ENCODE measurements around the gene ALX1.
"Not testable (repeated sequence)": the region's sequence is repeated elsewhere in the genome, so short reads cannot be mapped to it uniquely, and the experiment has no call there.

The ALX1 gene

DNA sequence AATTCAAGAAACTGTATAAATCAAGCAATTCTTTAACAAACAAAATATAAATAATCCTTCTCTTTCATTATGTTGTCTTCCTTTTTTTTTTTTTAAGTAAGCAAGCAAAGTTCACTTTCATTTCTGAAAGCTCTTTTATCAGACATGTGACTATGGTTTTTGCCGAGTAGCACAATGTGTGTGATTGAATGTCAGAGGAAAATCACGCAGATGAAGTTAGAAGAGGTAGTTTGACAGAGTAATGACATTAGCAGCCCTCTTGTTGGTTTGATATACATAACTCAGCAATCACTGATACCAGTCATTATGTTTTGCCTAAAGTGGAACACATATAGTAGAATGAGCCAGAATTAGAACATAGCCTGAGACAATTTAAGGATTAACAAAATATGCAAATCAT, 19.0 kb downstream of the ALX1 start:
- FAIRE-seq (no peak), DNase-seq (ENCODE audit: low spot score) (no peak)

DNA sequence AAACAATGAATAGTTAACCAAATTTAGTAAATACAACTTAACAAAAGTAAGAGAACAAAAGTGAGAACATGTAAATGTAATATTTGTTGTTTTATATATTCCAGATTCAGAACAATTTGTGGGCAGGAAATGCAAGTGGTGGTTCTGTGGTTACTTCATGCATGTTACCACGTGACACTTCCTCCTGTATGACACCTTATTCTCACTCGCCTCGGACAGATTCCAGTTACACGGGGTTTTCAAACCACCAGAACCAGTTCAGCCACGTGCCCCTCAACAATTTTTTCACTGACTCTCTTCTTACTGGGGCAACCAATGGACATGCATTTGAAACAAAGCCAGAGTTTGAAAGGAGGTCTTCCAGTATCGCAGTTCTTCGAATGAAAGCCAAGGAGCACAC, 21.0 kb downstream of the ALX1 start:
- FAIRE-seq, result no peak
- no peak for DNase-seq (ENCODE audit: low spot score)

DNA sequence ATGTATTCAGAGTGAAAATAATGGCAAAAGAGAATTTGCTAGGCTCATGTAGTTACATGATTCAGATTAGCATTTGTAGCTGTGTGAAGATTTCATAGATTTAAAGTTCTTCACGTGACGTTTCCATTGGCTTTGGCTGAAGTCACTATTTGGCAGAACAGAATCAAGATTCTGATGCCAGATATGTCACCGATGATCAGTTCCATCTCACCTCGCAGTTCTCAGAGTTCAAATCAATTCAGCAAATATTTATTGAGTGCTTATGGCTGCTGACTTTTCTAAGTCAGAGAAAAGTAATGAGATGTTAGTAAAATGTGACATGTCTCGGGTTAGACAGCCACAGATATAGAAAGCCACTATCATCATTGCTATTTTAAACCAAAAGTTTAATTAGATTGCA, 28.4 kb downstream of the ALX1 start:
- no peak for DNase-seq (ENCODE audit: low spot score)
- FAIRE-seq, result no peak

DNA sequence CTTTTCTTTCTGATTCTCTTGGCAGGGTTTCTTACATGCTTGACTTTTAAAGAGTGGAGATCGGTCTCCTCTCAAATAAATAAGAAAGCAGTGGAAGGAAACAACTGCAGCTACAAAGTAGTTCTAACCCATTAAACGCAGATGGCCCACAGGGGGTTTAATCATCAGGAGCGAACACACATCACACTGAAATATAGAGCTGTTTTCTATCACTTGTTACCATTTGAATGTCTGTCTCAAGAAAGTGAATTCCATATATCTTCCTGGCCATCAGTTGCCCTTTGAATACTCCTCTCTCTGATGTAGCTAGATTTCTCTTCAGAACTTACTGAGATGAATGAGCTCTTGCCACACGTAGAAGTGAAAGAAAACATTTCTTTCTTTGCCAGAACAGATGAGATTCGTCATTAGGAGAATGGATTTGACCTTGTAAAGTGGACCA, 29.1 kb downstream of the ALX1 start:
- FAIRE-seq (no peak), DNase-seq (ENCODE audit: low spot score) (no peak)

DNA sequence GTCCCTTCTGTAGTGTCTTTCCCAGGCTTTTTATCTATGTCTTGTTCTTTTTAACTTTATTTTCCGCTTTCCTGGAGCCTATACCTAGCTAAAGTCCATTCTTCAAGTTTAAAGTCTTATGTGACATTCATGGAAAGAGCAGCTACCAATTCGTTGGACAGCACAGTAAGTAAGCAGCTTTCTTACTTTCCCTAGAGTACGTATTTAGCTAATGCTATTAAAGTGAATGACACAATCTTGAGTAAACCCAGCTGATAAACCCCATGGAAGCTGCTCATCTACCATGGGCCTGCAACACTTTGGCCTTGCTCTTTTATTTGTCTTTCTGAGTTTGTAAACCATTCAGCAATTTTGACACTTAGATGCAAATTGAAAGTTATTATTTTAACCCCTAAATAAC, 30.0 kb downstream of the ALX1 start:
- FAIRE-seq (no peak), DNase-seq (ENCODE audit: low spot score) (no peak)

DNA sequence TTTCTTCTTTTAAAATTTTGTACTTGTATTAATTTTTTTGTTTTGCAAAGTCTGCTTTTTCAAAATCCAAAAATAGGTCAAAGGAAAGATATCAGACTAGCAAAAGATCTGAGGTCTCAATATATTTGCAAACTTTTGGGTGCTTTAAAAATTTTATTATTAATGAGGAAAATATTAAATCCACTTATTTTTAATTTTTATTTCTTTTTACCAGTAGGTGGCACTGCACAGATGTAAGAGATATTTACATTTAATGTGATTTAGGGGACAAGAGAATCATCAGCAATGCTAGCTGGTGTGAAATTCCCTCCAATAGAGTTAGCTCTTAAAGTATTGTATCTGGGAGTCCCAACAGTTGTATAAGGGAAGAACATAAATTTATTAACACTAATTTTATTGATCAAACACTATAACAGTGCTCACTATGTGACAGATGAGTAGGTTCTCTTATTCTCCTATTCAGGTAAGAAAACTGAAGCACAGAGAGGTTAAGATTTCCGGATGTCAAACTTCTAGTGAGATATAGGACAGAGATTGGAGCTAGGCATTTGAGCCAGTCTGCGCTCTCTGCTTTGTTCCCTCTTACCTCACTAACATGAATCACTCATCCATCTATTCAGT, 30.5 kb downstream of the ALX1 start:
- DNase-seq (ENCODE audit: low spot score), result no peak
- no peak for FAIRE-seq

DNA sequence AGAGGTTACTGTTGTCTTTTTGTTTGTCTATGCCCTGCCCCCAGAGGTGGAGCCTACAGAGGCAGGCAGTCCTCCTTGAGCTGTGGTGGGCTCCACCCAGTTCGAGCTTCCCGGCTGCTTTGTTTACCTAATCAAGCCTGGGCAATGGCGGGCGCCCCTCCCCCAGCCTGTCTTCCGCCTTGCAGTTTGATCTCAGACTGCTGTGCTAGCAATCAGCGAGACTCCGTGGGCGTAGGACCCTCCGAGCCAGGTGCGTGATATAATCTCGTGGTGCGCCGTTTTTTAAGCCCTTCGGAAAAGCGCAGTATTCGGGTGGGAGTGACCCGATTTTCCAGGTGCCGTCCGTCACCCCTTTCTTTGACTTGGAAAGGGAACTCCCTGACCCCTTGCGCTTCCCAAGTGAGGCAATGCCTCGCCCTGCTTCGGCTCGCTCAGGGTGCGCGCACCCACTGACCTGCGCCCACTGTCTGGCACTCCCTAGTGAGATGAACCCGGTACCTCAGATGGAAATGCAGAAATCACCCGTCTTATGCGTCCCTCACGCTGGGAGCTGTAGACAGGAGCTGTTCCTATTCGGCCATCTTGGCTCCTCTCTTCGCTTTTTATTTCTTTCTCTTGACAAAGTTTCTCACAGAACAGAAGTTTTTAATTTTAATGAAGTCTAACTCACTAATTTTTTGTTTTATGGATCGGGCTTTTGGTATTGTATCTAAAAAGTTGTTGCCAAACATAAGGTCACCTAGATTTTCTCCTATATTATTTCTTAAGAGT, 38.0 kb downstream of the ALX1 start:
- FAIRE-seq; DNase-seq (ENCODE audit: low spot score): not testable (repeated sequence)

DNA sequence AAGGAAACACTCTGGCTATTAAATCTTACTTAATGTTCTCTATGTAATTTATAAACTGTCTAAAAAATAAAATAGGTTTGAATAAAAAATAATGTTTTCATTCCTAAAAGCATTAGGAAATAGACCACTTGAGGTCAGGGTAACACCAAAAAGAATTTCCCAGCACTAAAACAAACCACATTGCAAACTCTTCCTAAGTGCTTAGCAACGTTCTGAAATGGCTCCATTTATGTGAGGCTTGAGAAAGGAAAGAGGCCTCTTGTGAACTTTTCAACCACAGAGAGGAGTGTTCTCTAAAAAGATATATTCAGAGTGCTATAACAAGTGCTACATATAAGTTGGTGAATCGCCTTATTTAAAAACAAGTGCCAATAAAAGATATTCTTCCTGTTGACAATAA, 42.7 kb downstream of the ALX1 start:
- no peak for FAIRE-seq
- DNase-seq (ENCODE audit: low spot score), result no peak

DNA sequence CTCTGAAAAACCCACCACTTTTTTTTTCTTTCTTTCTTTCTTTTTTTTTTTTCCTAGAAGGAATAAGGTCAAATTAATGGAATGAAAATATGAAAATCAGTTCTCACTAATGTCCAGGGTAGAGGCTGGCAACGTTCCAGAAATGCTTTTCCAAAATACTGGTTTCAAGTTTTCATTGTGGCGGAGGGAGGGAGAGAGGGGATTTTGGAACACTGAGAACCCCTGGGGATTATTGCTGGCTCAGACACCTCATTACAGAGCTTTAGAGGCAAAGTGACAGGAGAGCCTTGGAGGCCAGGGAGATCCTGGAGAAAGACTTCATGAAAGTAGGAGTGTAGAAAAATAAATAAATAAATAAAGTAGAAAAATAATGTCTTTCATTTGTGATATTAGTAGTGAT, 45.4 kb downstream of the ALX1 start:
- no peak for FAIRE-seq
- DNase-seq (ENCODE audit: low spot score), result no peak

DNA sequence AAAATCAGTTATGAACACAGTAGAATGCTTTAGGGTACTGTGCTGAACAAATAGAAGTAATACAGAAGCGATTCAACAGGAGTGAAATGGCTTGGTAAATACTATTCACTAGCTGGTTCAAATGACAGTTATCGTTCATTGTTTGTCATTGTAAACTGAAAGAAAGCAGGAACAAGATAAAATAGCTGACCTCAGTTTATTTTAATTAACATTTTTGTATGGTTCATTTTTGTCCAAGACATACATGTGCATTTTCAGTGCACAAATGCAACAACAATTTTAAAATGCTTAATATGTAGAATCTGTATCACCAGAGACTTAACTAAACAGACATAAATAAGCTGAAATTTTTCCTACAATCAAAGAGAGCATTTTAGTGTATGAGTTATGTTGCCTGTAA, 49.9 kb downstream of the ALX1 start:
- FAIRE-seq, result no peak
- DNase-seq (ENCODE audit: low spot score), result no peak

DNA sequence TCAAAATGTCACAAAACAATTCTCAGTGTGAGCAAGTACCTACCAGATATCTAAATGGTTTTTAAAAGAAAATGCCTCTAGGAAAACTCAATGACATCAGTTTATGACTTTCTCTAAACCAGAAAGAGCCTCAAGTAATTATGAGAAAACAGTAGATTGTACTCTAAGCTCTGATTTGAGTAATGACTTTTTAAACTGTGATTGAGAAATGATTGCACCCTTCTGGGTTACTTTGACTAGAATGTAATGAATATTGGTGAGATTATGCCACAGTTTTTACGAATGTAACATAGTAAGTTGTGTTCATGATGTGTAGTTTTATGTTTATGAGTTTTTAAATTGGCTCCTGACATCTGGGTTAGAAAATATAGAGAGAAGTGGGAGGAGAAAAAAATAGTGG, 68.8 kb downstream of the ALX1 start:
- FAIRE-seq, result no peak
- DNase-seq (ENCODE audit: low spot score), result no peak

DNA sequence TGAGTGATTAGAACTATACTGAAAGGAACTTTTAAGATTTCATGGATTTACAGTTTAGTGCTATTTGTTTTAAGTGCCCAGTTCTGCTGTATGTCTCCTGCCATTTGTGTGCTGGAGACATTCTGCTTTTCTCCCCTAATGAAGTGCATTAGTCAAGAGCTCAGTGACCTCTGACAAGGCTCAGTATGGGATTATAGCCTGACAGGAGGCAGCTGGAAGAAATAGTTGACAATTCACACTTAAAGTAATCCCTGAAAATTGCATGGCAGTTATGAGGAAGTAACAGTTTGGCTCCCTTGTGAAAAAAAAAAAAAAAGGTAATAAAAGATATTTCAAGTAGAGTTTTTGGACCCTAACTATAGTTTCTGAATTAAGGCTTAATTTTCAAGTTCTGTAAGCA, 70.3 kb downstream of the ALX1 start:
- no peak for FAIRE-seq
- no peak for DNase-seq (ENCODE audit: low spot score)
